HG03196 (cell line): ENCODE results near the gene AGPAT4.
"Not testable (repeated sequence)": the region's sequence is repeated elsewhere in the genome, so short reads cannot be mapped to it uniquely, and the experiment has no call there.

Experiments used
- ATAC-seq: cut with Tn5 transposase; IDR thresholded peaks from one replicate; pipeline ENCODE4 v1.9.1; 2021; ENCODE audit not compliant: unreplicated experiment

The AGPAT4 gene

GRCh38 chr6:161207200-161207599 lies 66.7 kb downstream of the AGPAT4 start:
- ATAC-seq: no peak

- ATAC-seq: no peak
These were observed 68.8 kb downstream of the AGPAT4 start for GRCh38 chr6:161204866-161205557.

- ATAC-seq: no peak
These were observed 73.1 kb downstream of the AGPAT4 start for GRCh38 chr6:161200610-161201370.

GRCh38 chr6:161199850-161200249 lies 74.0 kb downstream of the AGPAT4 start:
- no peak for ATAC-seq

GRCh38 chr6:161198783-161199460 lies 74.9 kb downstream of the AGPAT4 start:
- ATAC-seq: no peak

- ATAC-seq: no peak
These were observed 75.7 kb downstream of the AGPAT4 start for GRCh38 chr6:161198176-161198575.

GRCh38 chr6:161195386-161195785 lies 78.5 kb downstream of the AGPAT4 start:
- no peak for ATAC-seq

- ATAC-seq: no peak
These were observed 79.5 kb downstream of the AGPAT4 start for GRCh38 chr6:161194374-161194773.

GRCh38 chr6:161192636-161193411 lies 81.0 kb downstream of the AGPAT4 start:
- ATAC-seq: no peak

- no peak for ATAC-seq
These were observed 82.2 kb downstream of the AGPAT4 start for GRCh38 chr6:161191671-161192070.

GRCh38 chr6:161191007-161191406 lies 82.9 kb downstream of the AGPAT4 start:
- ATAC-seq: no peak

GRCh38 chr6:161189891-161190290 lies 84.0 kb downstream of the AGPAT4 start:
- ATAC-seq: no peak

GRCh38 chr6:161188547-161189465 lies 85.1 kb downstream of the AGPAT4 start:
- ATAC-seq: no peak

GRCh38 chr6:161186173-161186769 lies 87.6 kb downstream of the AGPAT4 start:
- no peak for ATAC-seq

GRCh38 chr6:161181121-161181520 lies 92.7 kb downstream of the AGPAT4 start:
- ATAC-seq: no peak

GRCh38 chr6:161178155-161178554 lies 95.7 kb downstream of the AGPAT4 start:
- ATAC-seq: not testable (repeated sequence)

- ATAC-seq: not testable (repeated sequence)
These were observed 97.4 kb downstream of the AGPAT4 start for GRCh38 chr6:161176428-161176827.

- ATAC-seq: not testable (repeated sequence)
These were observed 101.1 kb downstream of the AGPAT4 start for GRCh38 chr6:161172769-161173168.

GRCh38 chr6:161171207-161171606 lies 102.7 kb downstream of the AGPAT4 start:
- no peak for ATAC-seq

- ATAC-seq: no peak
These were observed 104.2 kb downstream of the AGPAT4 start for GRCh38 chr6:161169696-161170095.
